ENCODE measurements around the gene KRT17. TPM values are rescaled to one million over a fixed set of nuclear protein-coding genes. Genes with fewer than 3 reads are reported as not detected.

Gene KRT17
- total RNA-seq, 1 experiment from 2014 or later, result 4,105 TPM

DNA sequence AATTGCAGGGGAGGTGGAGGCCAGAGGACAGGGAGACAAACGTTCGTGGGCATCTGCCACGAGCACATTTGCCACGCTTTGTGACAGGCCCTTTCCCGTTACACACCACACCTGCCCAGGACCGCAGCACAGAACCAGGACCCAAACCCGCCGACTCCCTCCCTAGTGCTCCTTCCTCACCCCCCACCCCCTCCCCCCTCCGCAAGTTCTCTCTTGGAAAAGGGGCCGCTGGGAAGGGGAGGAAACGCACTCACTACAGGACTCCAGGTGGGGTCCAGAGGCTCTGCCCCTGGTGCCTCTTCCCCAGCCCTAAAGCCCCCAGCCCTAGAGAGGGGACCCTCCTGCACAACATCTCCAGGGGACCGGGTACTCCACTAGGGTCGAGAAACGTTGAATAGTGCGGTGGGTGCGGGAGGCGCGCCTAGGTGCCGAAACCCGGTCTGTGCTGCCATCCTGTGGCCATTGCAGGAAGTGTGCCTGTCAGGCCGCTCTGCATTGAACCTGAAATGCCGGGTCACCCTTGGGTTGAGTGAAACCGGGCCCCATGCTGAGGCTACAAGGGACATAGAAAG, 42.4 kb upstream of the KRT17 start:
- H3K4me3 Mint-ChIP-seq (ENCODE audit: unreplicated experiment), result peak overlapping the region; percentile 49
- peak; percentile 79 for DNase-seq (ENCODE audit: unreplicated experiment)
- H3K9me3 Mint-ChIP-seq (ENCODE audit: unreplicated experiment), result no peaks in the 10 kb centered on the region
- peaks cover 26% of the 10 kb centered on the region for H3K4me1 Mint-ChIP-seq (ENCODE audit: insufficient read depth, unreplicated experiment)
- H3K27me3 Mint-ChIP-seq (ENCODE audit: insufficient read depth, unreplicated experiment), result no peaks in the 10 kb centered on the region
- intact Hi-C loops (cut with micrococcal nuclease), result loop anchor here (2.0 kb wide), 4 partner anchors 338 to 1046 kb away; no protein-coding TSS in a partner anchor
- ChIA-PET POLR2A (interaction anchor here (0.9 to 7.3 kb wide), 10 partner anchors 12 to 814 kb away, joined by 3 to 148 read pairs (median 11); partner anchors contain the start of gene EIF1), CTCF (interaction anchor here (0.5 to 11.5 kb wide), 41 partner anchors 9 to 1230 kb away, joined by 3 to 566 read pairs (median 4); partner anchors contain the start of gene EIF1)
- no TSS peak for BruUV-seq (replicated peaks)
- no peaks in the 10 kb centered on the region for H3K36me3 Mint-ChIP-seq (ENCODE audit: insufficient read depth, unreplicated experiment)
- TF ChIP-seq, protein P1, sequence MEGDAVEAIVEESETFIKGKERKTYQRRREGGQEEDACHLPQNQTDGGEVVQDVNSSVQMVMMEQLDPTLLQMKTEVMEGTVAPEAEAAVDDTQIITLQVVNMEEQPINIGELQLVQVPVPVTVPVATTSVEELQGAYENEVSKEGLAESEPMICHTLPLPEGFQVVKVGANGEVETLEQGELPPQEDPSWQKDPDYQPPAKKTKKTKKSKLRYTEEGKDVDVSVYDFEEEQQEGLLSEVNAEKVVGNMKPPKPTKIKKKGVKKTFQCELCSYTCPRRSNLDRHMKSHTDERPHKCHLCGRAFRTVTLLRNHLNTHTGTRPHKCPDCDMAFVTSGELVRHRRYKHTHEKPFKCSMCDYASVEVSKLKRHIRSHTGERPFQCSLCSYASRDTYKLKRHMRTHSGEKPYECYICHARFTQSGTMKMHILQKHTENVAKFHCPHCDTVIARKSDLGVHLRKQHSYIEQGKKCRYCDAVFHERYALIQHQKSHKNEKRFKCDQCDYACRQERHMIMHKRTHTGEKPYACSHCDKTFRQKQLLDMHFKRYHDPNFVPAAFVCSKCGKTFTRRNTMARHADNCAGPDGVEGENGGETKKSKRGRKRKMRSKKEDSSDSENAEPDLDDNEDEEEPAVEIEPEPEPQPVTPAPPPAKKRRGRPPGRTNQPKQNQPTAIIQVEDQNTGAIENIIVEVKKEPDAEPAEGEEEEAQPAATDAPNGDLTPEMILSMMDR (IDR thresholded peaks at IDR 0.05; ENCODE audit: unreplicated experiment), result peak; percentile 91
- H3K27ac Mint-ChIP-seq (ENCODE audit: low read depth, unreplicated experiment), result no peak overlapping the region

DNA sequence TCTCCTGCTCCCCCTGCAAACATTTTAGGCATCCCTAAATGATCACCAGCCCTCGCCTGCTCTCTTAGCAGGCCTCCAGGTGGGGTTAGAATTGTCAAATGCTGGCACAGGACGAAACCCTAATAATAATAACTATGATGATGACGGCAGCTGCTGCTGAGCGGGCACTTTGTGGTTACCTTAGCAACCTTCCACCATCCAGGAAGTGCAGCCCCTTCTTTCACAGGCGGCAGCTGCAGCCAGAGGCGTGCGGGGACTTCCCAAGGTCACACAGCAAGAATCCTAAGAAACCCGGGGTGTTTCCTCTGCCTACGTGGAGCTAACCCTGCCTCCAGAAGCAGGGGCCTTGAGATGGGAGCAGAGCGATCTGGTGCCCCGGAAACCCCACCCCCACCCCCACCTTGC, 41.9 kb upstream of the KRT17 start:
- Mint-ChIP-seq H3K36me3 (ENCODE audit: insufficient read depth, unreplicated experiment) (no peaks in the 10 kb centered on the region), H3K27me3 (ENCODE audit: insufficient read depth, unreplicated experiment) (no peaks in the 10 kb centered on the region), H3K27ac (ENCODE audit: low read depth, unreplicated experiment) (peak overlapping the region; percentile 66), H3K4me3 (ENCODE audit: unreplicated experiment) (peak overlapping the region; percentile 70), H3K4me1 (ENCODE audit: insufficient read depth, unreplicated experiment) (peaks cover 26% of the 10 kb centered on the region), H3K9me3 (ENCODE audit: unreplicated experiment) (no peaks in the 10 kb centered on the region)
- no TSS peak for BruUV-seq (replicated peaks)
- ChIA-PET POLR2A (interaction anchor here (0.8 to 7.3 kb wide), 15 partner anchors 10 to 847 kb away, joined by 3 to 148 read pairs (median 4); partner anchors contain the start of gene EIF1), CTCF (interaction anchor here (0.5 to 11.5 kb wide), 29 partner anchors 10 to 1301 kb away, joined by 3 to 566 read pairs (median 4); partner anchors contain the start of gene KRT9)
- DNase-seq (ENCODE audit: unreplicated experiment), result peak; percentile 52
- intact Hi-C loops (cut with micrococcal nuclease), result loop anchor here (2.0 kb wide), 4 partner anchors 337 to 1045 kb away; no protein-coding TSS in a partner anchor
- TF ChIP-seq, protein P1 (IDR thresholded peaks at IDR 0.05; ENCODE audit: unreplicated experiment), result no peak

DNA sequence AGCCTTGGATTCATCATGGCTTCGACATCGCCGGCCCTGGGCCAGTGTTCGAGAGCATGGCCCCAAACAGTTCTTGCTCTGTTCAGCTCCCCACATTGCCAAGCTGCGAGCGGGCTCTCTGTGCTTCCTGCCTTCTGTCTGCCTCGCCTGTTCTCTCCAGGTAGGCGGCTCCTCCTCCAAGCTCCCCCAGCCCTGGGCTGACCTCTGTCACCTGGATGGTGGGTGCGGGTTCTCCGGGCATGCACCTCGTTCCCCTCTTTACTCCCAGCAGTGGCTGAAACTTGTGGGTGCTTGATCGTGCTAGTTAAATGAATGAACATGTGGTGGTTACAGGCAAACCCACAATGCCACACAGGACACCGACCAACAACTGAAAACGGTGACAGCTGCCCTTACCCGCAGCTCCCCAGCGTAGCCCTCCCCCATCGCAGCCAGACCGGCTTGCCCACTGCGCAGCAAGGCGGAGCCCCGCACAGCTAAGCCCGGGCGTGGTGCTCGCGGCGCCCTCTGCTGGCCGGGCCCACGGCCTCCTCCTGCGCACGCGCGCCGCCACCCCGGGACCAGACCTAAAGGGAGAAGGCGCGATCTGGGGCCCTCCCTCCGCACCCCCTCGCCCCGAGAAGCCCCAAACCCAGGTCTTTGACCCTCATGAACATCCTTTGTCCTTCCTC, 41.3 kb upstream of the KRT17 start:
- intact Hi-C loops (cut with micrococcal nuclease), result loop anchor here (2.0 kb wide), 4 partner anchors 337 to 1045 kb away; no protein-coding TSS in a partner anchor
- TF ChIP-seq, protein P1 (IDR thresholded peaks at IDR 0.05; ENCODE audit: unreplicated experiment), result peak; percentile 95
- no peaks in the 10 kb centered on the region for H3K9me3 Mint-ChIP-seq (ENCODE audit: unreplicated experiment)
- no peaks in the 10 kb centered on the region for H3K27me3 Mint-ChIP-seq (ENCODE audit: insufficient read depth, unreplicated experiment)
- no TSS peak for BruUV-seq (replicated peaks)
- peak; percentile 78 for DNase-seq (ENCODE audit: unreplicated experiment)
- H3K4me3 Mint-ChIP-seq (ENCODE audit: unreplicated experiment), result peak overlapping the region; percentile 70
- peak overlapping the region; percentile 66 for H3K27ac Mint-ChIP-seq (ENCODE audit: low read depth, unreplicated experiment)
- H3K36me3 Mint-ChIP-seq (ENCODE audit: insufficient read depth, unreplicated experiment), result no peaks in the 10 kb centered on the region
- ChIA-PET CTCF (interaction anchor here (0.5 to 11.5 kb wide), 32 partner anchors 10 to 1300 kb away, joined by 3 to 566 read pairs (median 4); partner anchors contain the start of gene KRT9), POLR2A (interaction anchor here (0.6 to 7.3 kb wide), 16 partner anchors 10 to 1168 kb away, joined by 3 to 148 read pairs (median 4); partner anchors contain the start of gene EIF1)
- H3K4me1 Mint-ChIP-seq (ENCODE audit: insufficient read depth, unreplicated experiment), result peaks cover 28% of the 10 kb centered on the region
